ENCODE measurements around the gene ECSIT.
"Not testable (repeated sequence)": the region's sequence is repeated elsewhere in the genome, so short reads cannot be mapped to it uniquely, and the experiment has no call there.

ECSIT gene

GRCh38 chr19:11478167-11479089 is 50.5 kb downstream of the ECSIT start:
- DNase-seq (ENCODE audit: extremely low read depth in 1 of 2, low read depth in 1 of 2): no peak

GRCh38 chr19:11475861-11476260 is 53.1 kb downstream of the ECSIT start:
- DNase-seq (ENCODE audit: extremely low read depth in 1 of 2, low read depth in 1 of 2): no peak

GRCh38 chr19:11475343-11475742 is 53.6 kb downstream of the ECSIT start:
- not testable (repeated sequence) for DNase-seq (ENCODE audit: extremely low read depth in 1 of 2, low read depth in 1 of 2)

GRCh38 chr19:11473725-11474124 is 55.2 kb downstream of the ECSIT start:
- no peak for DNase-seq (ENCODE audit: extremely low read depth in 1 of 2, low read depth in 1 of 2)

GRCh38 chr19:11468266-11468845 is 60.6 kb downstream of the ECSIT start:
- not testable (repeated sequence) for DNase-seq (ENCODE audit: extremely low read depth in 1 of 2, low read depth in 1 of 2)

- no peak for DNase-seq (ENCODE audit: extremely low read depth in 1 of 2, low read depth in 1 of 2)
These were observed 63.3 kb downstream of the ECSIT start for GRCh38 chr19:11465600-11465999.

- no peak for DNase-seq (ENCODE audit: extremely low read depth in 1 of 2, low read depth in 1 of 2)
These were observed 64.3 kb downstream of the ECSIT start for GRCh38 chr19:11464333-11465265.

- DNase-seq (ENCODE audit: extremely low read depth in 1 of 2, low read depth in 1 of 2): no peak
These were observed 65.5 kb downstream of the ECSIT start for GRCh38 chr19:11463391-11463790.

GRCh38 chr19:11461453-11461852 is 67.5 kb downstream of the ECSIT start:
- DNase-seq (ENCODE audit: extremely low read depth in 1 of 2, low read depth in 1 of 2): no peak

GRCh38 chr19:11460207-11460606 is 68.7 kb downstream of the ECSIT start:
- DNase-seq (ENCODE audit: extremely low read depth in 1 of 2, low read depth in 1 of 2): no peak

- DNase-seq (ENCODE audit: extremely low read depth in 1 of 2, low read depth in 1 of 2): not testable (repeated sequence)
These were observed 70.0 kb downstream of the ECSIT start for GRCh38 chr19:11458912-11459311.

- DNase-seq (ENCODE audit: extremely low read depth in 1 of 2, low read depth in 1 of 2): no peak
These were observed 70.6 kb downstream of the ECSIT start for GRCh38 chr19:11458236-11458900.

- DNase-seq (ENCODE audit: extremely low read depth in 1 of 2, low read depth in 1 of 2): no peak
These were observed 71.1 kb downstream of the ECSIT start for GRCh38 chr19:11457831-11458230.

- DNase-seq (ENCODE audit: extremely low read depth in 1 of 2, low read depth in 1 of 2): no peak
These were observed 71.8 kb downstream of the ECSIT start for GRCh38 chr19:11457115-11457514.

GRCh38 chr19:11456659-11457058 is 72.3 kb downstream of the ECSIT start:
- no peak for DNase-seq (ENCODE audit: extremely low read depth in 1 of 2, low read depth in 1 of 2)
